NB4 (cell line): ENCODE results near the gene SCD5.

Experiments used
- CTCF ChIP-seq: IDR thresholded peaks from one replicate; pipeline ENCODE4 v1.5.1; 2012; ENCODE audit warnings: low read depth, low read length
- MAX ChIP-seq: IDR thresholded peaks from 2 replicates; pipeline ENCODE4 v1.6.1; 2011; ENCODE audit warnings: low read depth, low read length
- POLR2A ChIP-seq: IDR thresholded peaks from 2 replicates; pipeline ENCODE4 v1.6.1; 2011; ENCODE audit warnings: mild to moderate bottlenecking; ENCODE audit not compliant: insufficient read length; ENCODE audit errors: extremely low read depth

DNA sequence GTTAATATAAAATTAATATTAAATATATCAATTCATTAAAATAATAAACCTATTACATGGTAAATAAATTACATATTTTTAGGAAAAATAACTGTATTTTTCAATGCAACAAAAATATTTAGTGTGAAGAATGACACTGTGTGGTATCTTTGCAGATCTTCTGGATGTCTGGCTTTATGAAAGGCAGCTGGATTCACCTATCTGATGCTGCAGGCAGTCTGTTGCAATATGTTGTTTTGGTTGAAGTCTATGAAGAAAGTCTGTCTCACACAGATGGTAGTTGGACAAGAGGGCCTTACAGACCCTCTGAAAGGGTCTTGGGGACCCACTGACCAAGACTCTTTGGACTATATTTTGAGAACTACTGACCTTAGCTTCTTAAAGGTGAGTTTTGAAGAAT, 147.7 kb downstream of the SCD5 start:
- TF ChIP-seq CTCF (no peak), POLR2A (no peak), MAX (no peak)
